ENCODE data around the gene CRTAP. TPM values are rescaled to one million over a fixed set of nuclear protein-coding genes. Genes with fewer than 3 reads are reported as not detected.
"Not testable (repeated sequence)": the region's sequence is repeated elsewhere in the genome, so short reads cannot be mapped to it uniquely, and the experiment has no call there.

CRTAP gene
- total RNA-seq, 2 donors from 2014 or later, result 97.2 to 140 TPM

DNA sequence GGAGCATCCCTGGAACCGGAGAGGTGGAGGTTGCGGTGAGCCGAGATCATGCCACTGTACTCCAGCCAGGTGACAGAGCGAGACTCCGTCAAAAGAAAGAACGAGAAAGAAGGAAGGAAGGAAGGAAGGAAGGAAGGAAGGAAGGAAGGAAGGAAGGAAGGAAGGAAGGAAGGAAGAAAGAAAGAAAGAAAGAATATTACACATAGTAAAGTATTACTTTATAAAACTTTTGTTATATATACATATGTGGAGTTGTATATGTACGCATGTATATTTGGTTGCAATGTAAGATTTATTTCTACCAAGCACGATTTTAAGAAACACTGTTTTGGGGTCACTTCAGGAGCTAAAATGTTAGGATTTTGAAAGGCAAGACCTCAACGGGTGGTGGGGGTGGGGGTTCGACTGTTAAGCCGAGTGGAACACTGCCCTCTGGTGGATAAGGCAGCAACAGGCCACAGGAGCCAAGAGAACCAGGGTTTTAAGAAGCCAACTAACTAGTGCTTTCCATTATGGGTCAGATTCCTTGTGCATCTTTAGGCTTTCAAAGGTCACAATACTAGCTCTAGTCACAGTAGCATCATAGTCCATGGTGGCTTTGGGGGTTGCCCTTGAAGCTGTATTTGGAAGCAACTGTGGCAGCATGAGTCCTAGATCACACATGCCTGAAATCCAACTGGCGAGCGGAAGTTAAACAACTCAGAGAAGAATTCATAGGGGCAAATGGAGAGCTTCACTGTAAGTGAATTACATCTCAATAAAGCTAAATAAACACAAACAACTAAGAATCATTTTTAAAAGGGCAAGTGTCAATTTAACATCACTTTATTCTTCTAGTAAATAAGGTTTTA lies 39.4 kb upstream of the CRTAP start:
- Histone ChIP-seq H3K9me3 (no peaks in the 10 kb centered on the region), H3K27ac (no peak overlapping the region), H3K36me3 (peaks cover 20% of the 10 kb centered on the region), H3K27me3 (no peaks in the 10 kb centered on the region), H3K4me3 (no peak overlapping the region), H3K4me1 (peaks cover 0 to 3% of the 10 kb centered on the region in 2 donors)
- DNase-seq (ENCODE audit: low spot score), result no peak
- peak; percentile 78 to 85 for TF ChIP-seq CTCF (IDR thresholded peaks at IDR 0.05)

DNA sequence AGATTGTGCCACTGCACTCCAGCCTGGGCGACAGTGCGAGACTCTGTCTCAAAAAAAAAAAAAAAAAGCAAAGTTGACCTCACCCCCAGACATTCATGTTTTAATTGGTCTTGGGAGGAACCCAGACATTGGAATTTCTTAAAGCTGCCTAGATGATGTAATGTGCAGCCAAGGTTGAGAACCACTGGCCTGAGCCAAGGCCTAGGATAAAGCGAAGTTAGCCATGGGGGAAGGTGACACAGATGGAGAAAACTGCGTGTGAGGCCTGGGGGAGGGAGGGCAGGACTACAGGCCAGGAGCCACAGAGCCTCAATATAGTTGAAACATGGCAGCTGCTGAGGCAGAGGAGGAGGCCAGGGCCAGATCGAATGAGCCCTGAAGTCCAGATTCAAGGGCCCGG lies 37.8 kb upstream of the CRTAP start:
- no peak overlapping the region for H3K27ac ChIP-seq
- H3K9me3 ChIP-seq, result no peaks in the 10 kb centered on the region

GRCh38 chr3:33076952-33077351 lies 36.9 kb upstream of the CRTAP start:
- Histone ChIP-seq H3K27me3 (no peaks in the 10 kb centered on the region), H3K9me3 (no peaks in the 10 kb centered on the region), H3K4me1 (peaks cover 0 to 3% of the 10 kb centered on the region in 2 donors), H3K36me3 (peaks cover 6% of the 10 kb centered on the region), H3K4me3 (no peak overlapping the region), H3K27ac (no peak overlapping the region)
- TF ChIP-seq CTCF (IDR thresholded peaks at IDR 0.05), result no peak
- no peak for DNase-seq (ENCODE audit: low spot score)

More for the DNA sequence above, 37.8 kb upstream of the CRTAP start:
- peaks cover 0 to 3% of the 10 kb centered on the region in 2 donors for H3K4me1 ChIP-seq
- H3K36me3 ChIP-seq, result peaks cover 9% of the 10 kb centered on the region
- no peaks in the 10 kb centered on the region for H3K27me3 ChIP-seq
- TF ChIP-seq CTCF (IDR thresholded peaks at IDR 0.05), result no peak
- H3K4me3 ChIP-seq, result no peak overlapping the region
- no peak for DNase-seq (ENCODE audit: low spot score)

GRCh38 chr3:33077976-33078375 lies 35.8 kb upstream of the CRTAP start:
- H3K27me3 ChIP-seq, result no peaks in the 10 kb centered on the region
- no peak for DNase-seq (ENCODE audit: low spot score)
- H3K27ac ChIP-seq, result no peak overlapping the region
- H3K9me3 ChIP-seq, result no peaks in the 10 kb centered on the region
- H3K4me3 ChIP-seq, result no peak overlapping the region
- H3K4me1 ChIP-seq, result peaks cover 0 to 3% of the 10 kb centered on the region in 2 donors
- no peak for TF ChIP-seq CTCF (IDR thresholded peaks at IDR 0.05)
- no peaks in the 10 kb centered on the region for H3K36me3 ChIP-seq

GRCh38 chr3:33079813-33080212 lies 34.0 kb upstream of the CRTAP start:
- not testable (repeated sequence) for H3K9me3 ChIP-seq; H3K4me1 ChIP-seq; DNase-seq (ENCODE audit: low spot score); H3K4me3 ChIP-seq; H3K36me3 ChIP-seq; H3K27me3 ChIP-seq; H3K27ac ChIP-seq

- H3K36me3 ChIP-seq, result no peaks in the 10 kb centered on the region
- TF ChIP-seq CTCF (IDR thresholded peaks at IDR 0.05), result no peak
- DNase-seq (ENCODE audit: low spot score), result no peak
- no peak overlapping the region for H3K4me3 ChIP-seq
- no peak overlapping the region for H3K27ac ChIP-seq
- H3K9me3 ChIP-seq, result no peaks in the 10 kb centered on the region
- no peaks in the 10 kb centered on the region for H3K27me3 ChIP-seq
- no peaks in the 10 kb centered on the region for H3K4me1 ChIP-seq
Measured at GRCh38 chr3:33081812-33082211, 32.0 kb upstream of the CRTAP start.

All from right atrium auricular region (tissue), 2 donors.